OCI-LY3 (cell line): ENCODE measurements around the gene TMEM208.

Experiments
- H2AFZ ChIP-seq: fragments of 200-600, 300-600 bp; shearing (Covaris generic); 2 replicates; pipeline ENCODE4 v1.6.0; 2014; ENCODE audit warnings: antibody characterized with exemption, low read depth, low read length
- H3K27ac ChIP-seq: fragments of 200-600, 300-600 bp; sonication (generic); 2 replicates; pipeline ENCODE4 v1.5.1; 2014; ENCODE audit warnings: mild to moderate bottlenecking, low read length, moderate library complexity, mixed read lengths
- H3K27me3 ChIP-seq: fragments of 200-600, 300-600 bp; sonication (generic); 2 replicates; pipeline ENCODE4 v1.6.1; 2014; ENCODE audit warnings: low read depth, low read length, mixed read lengths
- H3K36me3 ChIP-seq: fragments of 200-600, 300-600 bp; sonication (generic); replicated peaks from 2 replicates; pipeline ENCODE3; 2014; ENCODE audit warnings: low read depth, low read length, mixed read lengths
- H3K4me1 ChIP-seq: fragments of 300-600, 200-600 bp; sonication (generic); 2 replicates; pipeline ENCODE4 v1.6.1; 2014; ENCODE audit warnings: low read length, mixed read lengths
- H3K4me2 ChIP-seq: fragments of 200-600, 300-600 bp; sonication (generic); 2 replicates; pipeline ENCODE4 v1.6.1; 2014; ENCODE audit warnings: low read length, mixed read lengths
- H3K4me3 ChIP-seq: fragments of 300-600, 200-600 bp; sonication (generic); 2 replicates; pipeline ENCODE4 v1.5.1; 2014; ENCODE audit warnings: antibody characterized with exemption, mild to moderate bottlenecking, low read length, moderate library complexity
- H3K79me2 ChIP-seq: fragments of 300-600, 200-600 bp; shearing (Covaris generic); 2 replicates; pipeline ENCODE4 v1.6.1; 2014; ENCODE audit warnings: mild to moderate bottlenecking, low read length, mixed read lengths
- H3K9ac ChIP-seq: fragments of 300-600, 200-600 bp; shearing (Covaris generic); 2 replicates; pipeline ENCODE4 v1.6.0; 2014; ENCODE audit warnings: mild to moderate bottlenecking, low read length, moderate library complexity
- H3K9me3 ChIP-seq: fragments of 200-600, 300-600 bp; shearing (Covaris generic); 2 replicates; pipeline ENCODE4 v1.6.1; 2014; ENCODE audit warnings: low read length, mixed read lengths; ENCODE audit not compliant: insufficient read depth
- H4K20me1 ChIP-seq: fragments of 200-600, 300-600 bp; sonication (generic); 2 replicates; pipeline ENCODE4 v1.6.1; 2016; ENCODE audit warnings: low read length, mixed read lengths; ENCODE audit not compliant: insufficient read depth
- CTCF ChIP-seq: fragments of 200-600, 300-600 bp; sonication (generic); IDR thresholded peaks from 2 replicates; pipeline ENCODE4 v1.5.1; 2014; ENCODE audit warnings: antibody characterized with exemption, low read length, low read depth
- EZH2phosphoT487 ChIP-seq: fragments of 200-600 bp; shearing (Covaris generic); IDR thresholded peaks from 2 replicates; pipeline ENCODE4 v1.6.1; 2018; ENCODE audit warnings: antibody characterized with exemption, mixed run types, low read depth

The TMEM208 gene

GRCh38 chr16:67199011-67199807 is 27.7 kb upstream of the TMEM208 start, which contains the start of gene ELMO3:
Gene ELMO3 (plus strand): TSS chr16:67199131. CDS start chr16:67199327, 196 bp downstream.
- Histone ChIP-seq H3K36me3 (peaks cover 58% of the 10 kb centered on the region), H3K27me3 (no peaks in the 10 kb centered on the region), H3K4me3 (no peak within 1 kb of the TSS), H3K9me3 (no peaks in the 10 kb centered on the region), H4K20me1 (no peaks in the 10 kb centered on the region), H2AFZ (no peak within 1 kb of the TSS), H3K4me2 (no peak within 1 kb of the TSS), H3K79me2 (peaks cover 6% of the 10 kb centered on the region), H3K4me1 (no peaks in the 10 kb centered on the region), H3K9ac (no peak within 1 kb of the TSS), H3K27ac (no peak within 1 kb of the TSS)
- no peak for TF ChIP-seq CTCF
- TF ChIP-seq EZH2phosphoT487, result no peak

- no peak overlapping the region for H3K9ac ChIP-seq
- H3K4me2 ChIP-seq, result no peak overlapping the region
- H3K9me3 ChIP-seq, result no peaks in the 10 kb centered on the region
- H3K36me3 ChIP-seq, result peaks cover 55% of the 10 kb centered on the region
- H2AFZ ChIP-seq, result no peak overlapping the region
- TF ChIP-seq EZH2phosphoT487, result no peak
- TF ChIP-seq CTCF, result no peak
- no peaks in the 10 kb centered on the region for H3K27me3 ChIP-seq
- H3K79me2 ChIP-seq, result 0 out of 2 replicates have a peak, but pooled peaks cover under 1% of the 10 kb centered on the region
- H3K27ac ChIP-seq, result no peak overlapping the region
- H3K4me3 ChIP-seq, result no peak overlapping the region
- no peaks in the 10 kb centered on the region for H4K20me1 ChIP-seq
- no peaks in the 10 kb centered on the region for H3K4me1 ChIP-seq
Measured at GRCh38 chr16:67199808-67200198, 27.1 kb upstream of the TMEM208 start.

- Histone ChIP-seq H3K36me3 (peaks cover 52% of the 10 kb centered on the region), H3K4me1 (no peaks in the 10 kb centered on the region), H2AFZ (no peak overlapping the region), H3K79me2 (no peaks in the 10 kb centered on the region), H3K27ac (no peak overlapping the region), H3K27me3 (no peaks in the 10 kb centered on the region), H3K4me3 (no peak overlapping the region), H3K9ac (no peak overlapping the region), H3K4me2 (no peak overlapping the region), H3K9me3 (no peaks in the 10 kb centered on the region), H4K20me1 (no peaks in the 10 kb centered on the region)
- TF ChIP-seq CTCF, result no peak
- no peak for TF ChIP-seq EZH2phosphoT487
Measured at GRCh38 chr16:67200491-67200890, 26.4 kb upstream of the TMEM208 start.

GRCh38 chr16:67201411-67202345 is 25.3 kb upstream of the TMEM208 start:
- no peak overlapping the region for H3K27ac ChIP-seq
- no peaks in the 10 kb centered on the region for H3K9me3 ChIP-seq
- no peak overlapping the region for H2AFZ ChIP-seq
- TF ChIP-seq CTCF (no peak), EZH2phosphoT487 (no peak)
- no peak overlapping the region for H3K4me2 ChIP-seq
- H3K4me1 ChIP-seq, result no peaks in the 10 kb centered on the region
- H4K20me1 ChIP-seq, result 0 out of 2 replicates have a peak, but pooled peaks cover 3% of the 10 kb centered on the region
- H3K79me2 ChIP-seq, result no peaks in the 10 kb centered on the region
- no peaks in the 10 kb centered on the region for H3K27me3 ChIP-seq
- H3K9ac ChIP-seq, result no peak overlapping the region
- H3K4me3 ChIP-seq, result no peak overlapping the region
- H3K36me3 ChIP-seq, result peaks cover 40% of the 10 kb centered on the region
